Measurements from ENCODE around the gene YPEL1.

GRCh38 chr22:21707677-21708076 is 27.9 kb downstream of the YPEL1 start:
- TF ChIP-seq, protein P1, sequence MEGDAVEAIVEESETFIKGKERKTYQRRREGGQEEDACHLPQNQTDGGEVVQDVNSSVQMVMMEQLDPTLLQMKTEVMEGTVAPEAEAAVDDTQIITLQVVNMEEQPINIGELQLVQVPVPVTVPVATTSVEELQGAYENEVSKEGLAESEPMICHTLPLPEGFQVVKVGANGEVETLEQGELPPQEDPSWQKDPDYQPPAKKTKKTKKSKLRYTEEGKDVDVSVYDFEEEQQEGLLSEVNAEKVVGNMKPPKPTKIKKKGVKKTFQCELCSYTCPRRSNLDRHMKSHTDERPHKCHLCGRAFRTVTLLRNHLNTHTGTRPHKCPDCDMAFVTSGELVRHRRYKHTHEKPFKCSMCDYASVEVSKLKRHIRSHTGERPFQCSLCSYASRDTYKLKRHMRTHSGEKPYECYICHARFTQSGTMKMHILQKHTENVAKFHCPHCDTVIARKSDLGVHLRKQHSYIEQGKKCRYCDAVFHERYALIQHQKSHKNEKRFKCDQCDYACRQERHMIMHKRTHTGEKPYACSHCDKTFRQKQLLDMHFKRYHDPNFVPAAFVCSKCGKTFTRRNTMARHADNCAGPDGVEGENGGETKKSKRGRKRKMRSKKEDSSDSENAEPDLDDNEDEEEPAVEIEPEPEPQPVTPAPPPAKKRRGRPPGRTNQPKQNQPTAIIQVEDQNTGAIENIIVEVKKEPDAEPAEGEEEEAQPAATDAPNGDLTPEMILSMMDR (conservative IDR thresholded peaks at IDR 0.05 in 1 of 2, IDR thresholded peaks at IDR 0.05 in 1 of 2; ENCODE audit: extremely low read depth in 1 of 2, insufficient read depth in 1 of 2, low read depth in 1 of 2, low read length in 2 of 2): no peak
- TF ChIP-seq EZH2 (IDR thresholded peaks at IDR 0.05; ENCODE audit: borderline replicate concordance, low read length): no peak
